Transverse colon (tissue), 4 donors: ENCODE results near the gene SLC22A31. TPM values are rescaled to one million over a fixed set of nuclear protein-coding genes. Genes with fewer than 3 reads are reported as not detected.

Experiments
- DNase-seq: peaks from one replicate; pipeline ENCODE4 v3.0.0-alpha.2; 2019
- H3K27ac ChIP-seq, 4 donors: fragments of 200-600 bp; sonication (generic); 2 replicates each; pipeline ENCODE4 v1.5.1; 2016 to 2018; ENCODE audit warnings: inconsistent platforms in 4 of 4
- H3K27me3 ChIP-seq: fragments of 200-600 bp; sonication (generic); 2 replicates; pipeline ENCODE4 v1.5.1; 2017; ENCODE audit warnings: inconsistent platforms
- H3K36me3 ChIP-seq, 4 donors: fragments of 200-600 bp; sonication (generic); 2 replicates each; pipeline ENCODE4 v1.5.1; 2017 to 2019; ENCODE audit warnings: inconsistent platforms in 4 of 4
- H3K4me1 ChIP-seq, 4 donors: fragments of 200-600 bp; sonication (generic); 2 replicates each; pipeline ENCODE4 v1.5.1; 2017 to 2020; ENCODE audit warnings: inconsistent platforms in 4 of 4
- H3K4me3 ChIP-seq, 4 donors: fragments of 200-600 bp; sonication (generic); 1 replicate in 1 of 4; 2 replicates in 3 of 4; pipeline versions ENCODE4 v1.5.1 to v1.6.1; 2017 to 2019; ENCODE audit warnings: inconsistent platforms in 4 of 4
- H3K9me3 ChIP-seq, 2 donors: fragments of 200-600 bp; sonication (generic); 2 replicates each; pipeline ENCODE4 v1.5.1; 2017 to 2019; ENCODE audit warnings: inconsistent platforms in 2 of 2
- CTCF ChIP-seq, 5 experiments: fragments of 200-600 bp in 3 of 5; fragments of 450-650 bp in 2 of 5; sonication (generic) in 3 of 5; IDR thresholded peaks; 1 replicate in 2 of 5; 2 replicates in 3 of 5; pipeline ENCODE4 v1.5.1; 2016 to 2017; ENCODE audit warnings: antibody characterized with exemption in 5 of 5, inconsistent platforms in 3 of 5, mild to moderate bottlenecking in 2 of 5, moderate library complexity in 1 of 5
- EP300 ChIP-seq: sonication (generic); formaldehyde crosslinking; IDR thresholded peaks from one replicate; pipeline ENCODE4 v1.6.1; 2017; ENCODE audit warnings: antibody characterized with exemption, low read depth
- POLR2A ChIP-seq: fragments of 450-650 bp; IDR thresholded peaks from one replicate; pipeline ENCODE4 v1.6.1; 2016; ENCODE audit warnings: antibody characterized with exemption, mild to moderate bottlenecking, moderate library complexity
- POLR2AphosphoS5 ChIP-seq, 3 donors: sonication (generic); formaldehyde crosslinking; IDR thresholded peaks; one replicate each; pipeline ENCODE4 v1.6.1; 2016; ENCODE audit warnings: antibody characterized with exemption in 3 of 3
- WGBS, 2 donors: methylation state at CpG; one replicate each; pipeline ENCODE4 v1.1.5; 2018; ENCODE audit warnings: low coverage in 1 of 2; 5-methylcytosine and 5-hydroxymethylcytosine counted together
- in situ Hi-C, 4 donors: fragments of 200-750 bp; cut with MboI; loops; one replicate each; pipeline versions ENCODE4 v1.15.0 to v1.15.1; 2017; ENCODE audit warnings: low sequenced_read_pairs in 3 of 4, low pct_ligation_motif_present in 1 of 4, low pct_unique_long_range_greater_than_20kb in 1 of 4
- intact Hi-C: fragments of 100-400 bp; cut with DNase I; formaldehyde crosslinking; loops from one replicate; pipeline ENCODE4 v1.15.1; 2023; ENCODE audit warnings: low total_unique reads
- total RNA-seq, 4 donors: library from RNA; depleted of rRNA; stranded (reverse); fragments of >200 nt; gene quantifications; one replicate each; pipeline ENCODE4 v1.1.0, GENCODE V29; 2016

The SLC22A31 gene
- total RNA-seq, 4 donors from 2014 or later, result 1.3 TPM; not detected in 3

GRCh38 chr16:89153848-89154271 is 46.5 kb downstream of the SLC22A31 start:
- H3K4me3 ChIP-seq, result no peak overlapping the region
- 60% methylated on average over 17 of the region's 19 CpGs; no CpG with 5 or more reads in 1 of the 2 donors for WGBS, 2 donors
- no peak overlapping the region for H3K27ac ChIP-seq
- intact Hi-C loops (no loop called here), in situ Hi-C loops (loop anchor here in 2 of 4 donors (25.0 kb wide), 1 partner anchor 217 kb away; no protein-coding TSS in a partner anchor)
- TF ChIP-seq POLR2A (no peak), POLR2AphosphoS5 (IDR thresholded peaks at IDR 0.05) (peak in 1 of 3 donors; percentile 4)
- peaks cover 0 to 16% (median 0%) of the 10 kb centered on the region in 4 donors for H3K36me3 ChIP-seq
- H3K4me1 ChIP-seq, result peaks cover 10 to 18% (median 12%) of the 10 kb centered on the region in 4 donors
- H3K9me3 ChIP-seq, result no peaks in the 10 kb centered on the region
- DNase-seq, result no peak
- H3K27me3 ChIP-seq, result peaks cover 11% of the 10 kb centered on the region

DNA sequence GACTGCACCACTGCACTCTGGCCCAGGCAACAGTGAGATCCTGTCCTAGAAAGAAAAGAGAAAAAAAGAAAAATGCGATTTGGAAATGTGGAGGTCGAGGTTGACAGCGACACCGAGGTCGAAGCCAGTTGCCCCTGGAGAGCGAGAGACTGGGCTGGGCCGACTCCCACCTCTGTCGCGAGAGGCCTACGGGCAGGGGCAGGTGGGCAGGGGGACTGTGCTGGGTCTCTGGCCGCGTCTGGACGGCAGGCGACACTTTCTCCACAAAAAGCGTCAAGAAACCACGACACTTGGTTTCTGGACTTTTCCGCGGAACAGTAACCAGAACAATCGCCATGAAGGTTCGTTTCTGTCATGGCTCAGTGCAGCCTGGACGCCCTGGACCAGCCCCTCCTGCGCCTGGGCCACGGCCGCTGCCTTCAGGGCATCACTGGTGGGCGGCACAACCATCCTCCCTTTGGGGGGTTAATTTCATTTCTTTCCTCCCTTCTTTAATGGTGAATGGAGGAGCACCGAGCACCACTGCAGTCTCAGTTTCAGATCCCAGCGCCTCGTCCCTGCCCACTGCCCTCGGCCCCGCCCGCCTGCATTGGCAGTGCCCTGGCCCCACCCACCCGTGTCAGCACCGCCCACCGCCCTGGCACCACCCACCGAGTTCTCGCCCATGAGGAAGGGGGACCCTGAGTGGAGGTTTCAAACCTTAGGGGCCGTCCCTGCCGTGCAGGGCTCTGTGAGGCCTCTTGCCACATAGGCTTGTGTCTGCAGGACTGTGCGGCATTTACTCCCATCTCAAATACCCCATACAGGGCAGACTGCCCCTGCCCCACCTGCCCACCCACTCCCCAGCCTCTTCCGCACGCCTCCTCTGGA is 47.3 kb downstream of the SLC22A31 start:
- in situ Hi-C loops (loop anchor here in 2 of 4 donors (25.0 kb wide), 1 partner anchor 216 kb away; no protein-coding TSS in a partner anchor), intact Hi-C loops (no loop called here)
- Histone ChIP-seq H3K9me3 (no peaks in the 10 kb centered on the region), H3K4me3 (no peak overlapping the region), H3K4me1 (peaks cover 10 to 18% (median 12%) of the 10 kb centered on the region in 4 donors), H3K27me3 (peaks cover 11% of the 10 kb centered on the region), H3K36me3 (peaks cover 0 to 21% (median 0%) of the 10 kb centered on the region in 4 donors), H3K27ac (no peak overlapping the region)
- no peak for TF ChIP-seq POLR2A
- no peak for TF ChIP-seq EP300
- no peak for TF ChIP-seq POLR2AphosphoS5 (IDR thresholded peaks at IDR 0.05)
- TF ChIP-seq CTCF (IDR thresholded peaks at IDR 0.05), result no peak
- WGBS, 2 donors, result 85 to 95% methylated on average over 6 to 41 of the region's 41 CpGs
- DNase-seq, result no peak

- in situ Hi-C loops (loop anchor here in 2 of 4 donors (25.0 kb wide), 1 partner anchor 214 kb away; no protein-coding TSS in a partner anchor), intact Hi-C loops (no loop called here)
- TF ChIP-seq EP300 (no peak), CTCF (IDR thresholded peaks at IDR 0.05) (no peak), POLR2AphosphoS5 (IDR thresholded peaks at IDR 0.05) (no peak), POLR2A (no peak)
- peaks cover 2% of the 10 kb centered on the region for H3K27me3 ChIP-seq
- no peaks in the 10 kb centered on the region for H3K9me3 ChIP-seq
- WGBS, 2 donors, result 95 to 97% methylated on average over 7 to 8 of the region's 8 CpGs
- H3K36me3 ChIP-seq, result peaks cover 0 to 21% (median 3%) of the 10 kb centered on the region in 4 donors
- no peak overlapping the region for H3K4me3 ChIP-seq
- H3K27ac ChIP-seq, result no peak overlapping the region
- DNase-seq, result no peak
- H3K4me1 ChIP-seq, result peaks cover 10 to 15% (median 10%) of the 10 kb centered on the region in 4 donors
Observed at GRCh38 chr16:89150981-89151380, 49.4 kb downstream of the SLC22A31 start.

GRCh38 chr16:89150090-89150835 is 50.1 kb downstream of the SLC22A31 start:
- in situ Hi-C loops, result loop anchor here in 2 of 4 donors (25.0 kb wide), 1 partner anchor 213 kb away; no protein-coding TSS in a partner anchor
- Histone ChIP-seq H3K9me3 (no peaks in the 10 kb centered on the region), H3K36me3 (peaks cover 0 to 21% (median 4%) of the 10 kb centered on the region in 4 donors), H3K27ac (no peak overlapping the region), H3K27me3 (no peaks in the 10 kb centered on the region), H3K4me3 (no peak overlapping the region), H3K4me1 (peaks cover 6 to 9% (median 8%) of the 10 kb centered on the region in 4 donors)
- no peak for TF ChIP-seq POLR2A
- no peak for TF ChIP-seq CTCF (IDR thresholded peaks at IDR 0.05)
- TF ChIP-seq POLR2AphosphoS5 (IDR thresholded peaks at IDR 0.05), result no peak
- no peak for TF ChIP-seq EP300
- no peak for DNase-seq
- 92% methylated on average over 18 of the region's 18 CpGs; no CpG with 5 or more reads in 1 of the 2 donors for WGBS, 2 donors
- intact Hi-C loops, result no loop called here
